HG03064 (cell line): ENCODE measurements around the gene RNU1-3.
"Not testable (repeated sequence)": the region's sequence is repeated elsewhere in the genome, so short reads cannot be mapped to it uniquely, and the experiment has no call there.

Source experiments
- ATAC-seq: cut with Tn5 transposase; IDR thresholded peaks from one replicate; pipeline ENCODE4 v1.9.1; 2021; ENCODE audit warnings: low read depth; ENCODE audit not compliant: unreplicated experiment

Gene RNU1-3

DNA sequence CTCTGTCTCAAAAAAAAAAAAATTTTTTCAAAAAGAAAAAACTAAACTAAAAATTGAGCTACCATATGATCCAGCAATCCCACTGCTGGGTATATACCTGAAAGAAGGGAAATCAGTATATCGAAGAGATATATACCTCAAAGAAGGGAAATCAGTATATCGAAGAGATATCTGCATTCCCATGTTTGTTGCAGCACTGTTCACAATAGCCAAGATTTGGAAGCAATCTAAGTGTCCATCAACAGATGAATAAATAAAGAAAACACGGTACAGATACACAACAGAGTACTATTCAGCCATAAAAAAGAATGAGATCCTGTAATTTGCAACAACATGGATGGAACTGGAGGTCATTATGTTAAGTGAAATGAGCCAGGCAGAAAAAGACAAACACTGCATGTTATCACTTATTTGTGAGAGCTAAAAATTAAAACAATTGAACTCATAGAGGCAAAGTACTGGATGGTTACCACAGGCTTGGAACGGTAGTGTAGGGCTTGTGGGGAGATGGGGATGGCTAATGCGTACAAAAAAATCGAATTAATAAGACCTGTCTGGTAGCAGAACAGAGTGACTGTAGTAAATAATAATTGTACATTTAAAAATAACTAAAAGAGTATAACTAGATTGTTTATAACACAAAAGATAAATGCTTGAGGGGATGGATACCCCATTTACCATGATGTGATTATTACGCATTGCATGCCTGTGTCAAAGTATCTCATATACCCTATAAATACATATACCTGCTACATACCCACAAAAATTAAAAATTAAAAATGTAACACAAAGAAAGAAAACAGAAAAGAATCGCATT is 25.4 kb downstream of the RNU1-3 start:
- not testable (repeated sequence) for ATAC-seq

DNA sequence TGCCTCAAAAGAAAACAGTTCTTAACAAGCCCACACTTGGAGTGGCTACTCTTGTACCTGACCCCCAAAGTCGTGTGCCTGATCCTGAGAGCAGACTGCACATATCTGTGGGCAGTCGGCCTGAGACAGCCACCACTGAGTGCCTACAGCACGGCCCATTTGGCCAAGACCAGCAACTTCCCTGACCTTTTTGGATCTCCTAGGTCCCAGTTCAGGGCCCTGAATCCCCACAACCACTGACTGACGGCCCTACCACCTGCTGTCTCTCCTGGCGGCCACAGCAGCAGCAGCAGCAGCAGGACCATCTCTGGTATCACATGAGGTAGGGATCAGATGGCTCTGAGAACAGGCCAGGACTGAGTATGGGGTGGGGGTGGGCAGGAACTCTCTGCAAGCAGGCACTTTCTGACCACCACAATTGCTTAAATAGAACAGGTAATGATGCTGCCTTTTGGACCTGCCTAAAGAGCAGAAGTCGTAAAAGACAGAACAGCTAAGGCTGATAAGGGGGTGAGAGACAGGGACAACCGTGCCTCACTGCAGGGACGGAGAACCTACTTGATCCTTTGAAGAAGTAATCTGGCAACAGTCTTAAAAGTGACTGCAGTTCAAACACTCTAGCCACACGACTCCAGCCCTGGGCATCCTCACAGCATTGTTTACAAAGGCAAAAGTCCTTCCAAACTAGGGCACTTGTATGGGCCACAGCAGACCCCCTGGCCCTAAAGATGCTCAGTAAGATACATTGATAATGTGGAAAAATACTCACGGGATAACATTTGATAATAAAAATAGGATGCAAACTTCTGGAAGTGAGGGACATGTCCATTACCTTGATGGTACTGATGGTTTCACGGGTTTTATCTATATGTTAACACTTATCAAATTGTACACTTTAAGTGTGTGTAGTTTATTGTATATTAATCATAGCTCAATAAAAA is 27.4 kb downstream of the RNU1-3 start:
- not testable (repeated sequence) for ATAC-seq

DNA sequence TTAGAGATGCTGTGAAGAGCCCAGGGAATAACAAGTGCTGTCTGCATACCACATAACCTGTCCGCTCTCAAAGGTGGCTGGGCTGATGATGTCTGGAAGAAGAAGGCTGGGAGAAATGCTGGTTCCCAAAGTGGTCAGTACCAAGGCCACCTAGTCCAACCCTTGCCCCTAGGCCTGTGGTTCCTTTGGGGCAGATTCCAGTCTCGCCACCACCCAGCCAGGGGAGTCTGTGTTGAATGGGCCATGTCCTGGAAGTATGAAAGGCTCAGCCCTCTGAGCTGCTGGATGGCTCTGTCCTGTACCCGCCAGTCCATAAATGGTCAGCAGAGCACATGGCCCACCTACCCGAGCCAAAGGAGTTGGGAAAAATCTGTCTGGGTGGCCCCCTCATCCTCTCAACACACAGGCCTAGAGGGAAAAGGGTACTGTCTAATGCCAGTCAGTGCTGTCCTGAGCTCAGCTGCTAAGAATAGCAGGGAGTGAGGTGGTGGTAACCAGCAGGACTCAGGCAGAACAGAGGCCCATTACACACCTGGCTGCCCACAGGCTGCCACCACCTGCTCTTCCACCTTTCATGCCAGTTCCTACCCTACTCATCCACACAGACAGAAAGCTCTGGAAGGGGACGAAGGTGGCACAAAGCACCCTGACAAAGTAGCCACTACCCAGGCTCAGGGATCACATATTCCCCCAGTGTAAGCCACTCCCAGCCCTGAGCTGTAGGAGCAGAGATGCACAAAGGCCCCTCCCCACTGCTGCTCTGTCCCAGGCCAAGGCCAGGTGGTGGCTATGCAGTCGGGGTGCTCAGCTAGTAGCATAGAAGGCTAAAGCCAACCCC is 28.6 kb downstream of the RNU1-3 start:
- not testable (repeated sequence) for ATAC-seq

DNA sequence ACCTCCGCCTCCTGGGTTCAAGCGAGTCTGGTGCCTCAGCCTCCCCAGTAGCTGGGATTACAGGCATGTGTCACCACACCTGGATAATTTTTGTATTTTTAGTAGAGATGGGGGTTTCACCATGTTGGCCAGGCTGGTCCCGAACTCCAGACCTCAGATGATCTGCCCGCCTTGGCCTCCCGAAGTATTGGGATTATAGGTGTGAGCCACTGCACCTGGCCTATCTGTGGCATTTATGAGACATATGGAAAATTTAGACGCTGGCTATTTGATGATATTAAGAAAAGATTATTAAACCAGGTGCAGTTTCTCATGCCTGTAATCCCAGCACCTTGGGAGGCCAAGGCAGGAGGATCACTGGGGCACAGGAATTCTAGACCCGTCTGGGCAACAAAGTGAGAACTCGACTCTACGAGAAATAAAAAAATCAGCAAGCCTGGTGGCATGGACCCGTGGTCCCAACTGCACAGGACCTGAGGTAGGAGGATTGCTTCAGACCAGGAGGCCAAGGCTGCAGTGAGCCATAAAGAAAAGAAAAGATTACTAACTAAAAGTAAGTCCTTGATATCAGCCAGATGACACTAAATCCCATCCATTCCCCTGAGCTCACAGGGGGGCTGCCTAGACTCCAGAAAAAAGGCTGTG is 30.1 kb downstream of the RNU1-3 start:
- not testable (repeated sequence) for ATAC-seq

DNA sequence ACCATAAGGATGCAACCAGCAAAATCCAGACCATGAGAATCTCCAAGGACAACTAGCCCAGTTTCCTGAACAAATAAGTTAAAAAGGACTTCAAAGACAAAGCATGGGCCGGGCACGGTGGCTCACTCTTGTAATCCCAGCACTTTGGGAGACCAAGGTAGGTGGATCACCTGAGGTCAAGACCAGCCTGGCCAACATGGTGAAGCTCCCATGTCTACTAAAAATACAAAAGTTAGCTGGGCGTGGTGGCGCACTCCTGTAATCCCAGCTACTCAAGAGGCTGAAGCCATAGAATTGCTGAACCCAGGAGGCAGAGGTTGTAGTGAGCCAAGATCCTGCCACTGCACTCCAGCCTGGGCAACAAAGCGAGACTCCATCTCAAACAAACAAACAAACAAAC is 30.8 kb downstream of the RNU1-3 start:
- ATAC-seq = not testable (repeated sequence)

DNA sequence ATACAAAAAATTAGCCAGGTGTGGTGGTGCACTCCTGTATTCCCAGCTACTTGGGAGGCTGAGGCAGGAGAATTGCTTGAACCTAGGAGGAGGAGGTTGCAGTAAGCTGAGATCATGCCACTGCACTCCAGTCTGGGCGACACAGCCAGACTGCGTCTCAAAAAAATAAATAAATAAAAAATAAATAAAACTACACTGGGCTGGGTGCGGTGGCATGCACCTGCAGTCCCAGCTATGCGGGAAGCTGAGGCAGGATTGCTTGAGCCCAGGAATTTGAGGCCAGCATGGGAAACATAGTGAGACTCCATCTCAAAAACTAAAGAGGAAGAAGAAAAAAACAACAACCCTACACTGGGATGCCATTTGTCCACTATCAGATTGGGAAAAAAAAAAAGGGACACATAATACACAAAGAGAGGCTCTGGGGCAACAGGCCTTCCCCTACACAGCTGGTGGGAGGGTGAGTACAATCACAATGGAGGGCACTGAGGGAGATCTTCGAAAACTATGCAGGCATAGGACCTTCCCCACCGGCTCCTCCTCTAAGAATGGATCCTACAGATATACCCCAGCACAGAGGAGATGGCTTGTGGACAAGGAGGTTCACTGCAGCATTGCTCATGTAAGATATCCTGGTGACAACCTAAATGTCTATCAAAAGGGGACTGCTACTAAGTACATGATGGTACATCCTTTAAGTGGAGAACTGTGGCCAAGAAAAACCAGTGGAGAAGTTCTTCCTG is 33.0 kb downstream of the RNU1-3 start:
- ATAC-seq = not testable (repeated sequence)

DNA sequence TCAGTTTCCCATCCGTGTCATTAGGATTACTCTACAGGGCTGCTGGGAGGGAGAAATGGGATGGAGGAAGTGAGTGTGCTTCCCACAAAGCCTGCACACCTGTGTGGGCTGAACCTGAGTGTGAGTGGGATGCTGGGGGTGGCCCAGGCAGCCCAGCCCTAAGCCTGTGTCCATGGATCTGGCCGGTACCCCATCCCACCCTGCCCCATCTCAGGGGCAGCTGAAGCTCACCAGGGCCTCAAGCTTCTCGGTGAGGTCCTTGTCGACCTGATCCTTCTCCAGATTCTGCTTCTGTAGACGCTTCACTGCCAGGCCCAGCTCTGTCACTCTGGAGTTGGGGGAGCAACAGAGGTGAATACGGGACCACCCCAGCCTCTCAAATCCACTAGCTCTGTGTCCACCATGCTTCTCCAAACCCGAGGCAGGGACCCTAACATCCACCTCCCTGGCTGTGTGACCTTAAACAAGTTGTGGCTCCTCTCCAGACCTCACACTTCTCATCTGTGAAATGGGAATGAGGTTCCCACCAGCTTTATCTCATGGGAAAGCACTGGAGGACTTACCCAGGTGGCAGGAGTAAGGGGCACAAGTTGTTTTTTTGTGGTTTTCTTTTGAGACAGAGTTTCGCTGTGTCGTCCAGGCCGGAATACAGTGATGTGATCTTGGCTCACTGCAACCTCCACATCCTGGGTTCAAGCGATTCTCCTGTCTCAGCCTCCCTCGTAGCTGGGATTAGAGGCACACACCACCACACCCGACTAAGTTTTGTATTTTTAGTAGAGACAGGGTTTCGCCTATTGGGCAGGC is 34.5 kb downstream of the RNU1-3 start:
- not testable (repeated sequence) for ATAC-seq

DNA sequence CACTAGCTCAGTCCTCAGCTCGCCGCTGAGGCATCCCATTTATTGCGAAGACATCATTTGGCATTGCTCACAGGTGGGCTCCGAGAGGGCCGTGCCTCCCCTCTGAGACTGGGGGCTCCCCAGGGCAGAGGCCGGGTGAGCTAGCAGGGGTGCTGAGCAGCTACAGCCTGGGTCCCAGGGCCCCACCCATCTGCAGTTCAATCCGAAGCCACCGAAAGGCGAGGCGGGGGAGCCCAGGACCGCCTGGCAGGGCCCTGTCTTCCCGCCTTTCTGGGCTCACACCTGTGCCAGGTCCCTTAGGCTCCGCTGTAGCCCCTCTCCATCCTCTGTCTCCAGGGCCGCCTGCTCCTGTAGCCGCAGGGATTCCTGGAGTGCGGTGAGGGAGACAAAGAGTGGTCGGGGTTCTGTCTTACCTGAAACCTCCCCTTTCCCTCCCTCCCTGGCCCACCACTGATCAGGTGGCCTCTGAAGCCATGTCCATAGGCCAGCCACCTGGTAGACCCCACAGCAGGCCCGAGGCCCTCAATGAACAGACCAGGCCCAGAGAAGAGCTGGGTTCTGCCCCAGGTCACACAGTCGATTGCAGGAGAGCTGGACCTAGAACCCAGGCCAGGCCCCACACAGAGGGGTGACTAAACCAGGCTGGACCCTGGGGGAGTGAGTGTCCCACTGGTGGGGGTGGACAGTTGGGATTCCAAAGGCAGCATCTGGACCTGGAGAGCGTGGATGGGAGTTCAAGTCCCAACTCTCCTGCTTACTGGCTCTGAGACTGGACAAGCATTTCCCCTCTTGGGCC is 35.3 kb downstream of the RNU1-3 start:
- no peak for ATAC-seq

DNA sequence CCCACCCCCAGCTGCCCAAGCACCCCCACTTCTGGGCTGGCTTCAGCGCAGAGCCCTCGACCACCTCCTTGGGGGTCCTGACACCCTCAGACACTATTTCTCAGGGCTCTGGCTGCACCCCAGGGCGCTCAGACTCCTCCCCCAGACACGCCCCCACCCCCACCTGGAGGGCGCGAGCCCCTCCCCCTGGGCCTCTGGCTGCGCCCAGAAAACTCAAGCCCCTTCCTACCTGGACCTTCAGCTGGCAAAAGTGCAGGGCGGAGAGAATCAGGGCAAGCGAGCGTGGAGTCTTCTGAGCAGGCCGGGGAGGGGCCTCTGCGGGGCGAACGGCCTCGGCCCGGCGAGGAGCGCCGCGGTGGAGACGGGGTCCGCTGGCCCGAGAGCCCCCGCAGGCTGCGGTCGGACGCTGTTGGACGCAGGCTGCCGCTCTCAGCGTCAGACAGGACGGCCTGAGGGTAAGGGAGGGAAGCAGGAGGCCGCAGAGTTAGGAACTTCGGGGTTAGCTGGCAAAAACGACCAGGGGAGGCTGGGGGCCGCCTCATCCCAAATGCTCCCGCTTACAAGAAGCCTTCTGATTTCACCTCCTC is 36.0 kb downstream of the RNU1-3 start:
- no peak for ATAC-seq

DNA sequence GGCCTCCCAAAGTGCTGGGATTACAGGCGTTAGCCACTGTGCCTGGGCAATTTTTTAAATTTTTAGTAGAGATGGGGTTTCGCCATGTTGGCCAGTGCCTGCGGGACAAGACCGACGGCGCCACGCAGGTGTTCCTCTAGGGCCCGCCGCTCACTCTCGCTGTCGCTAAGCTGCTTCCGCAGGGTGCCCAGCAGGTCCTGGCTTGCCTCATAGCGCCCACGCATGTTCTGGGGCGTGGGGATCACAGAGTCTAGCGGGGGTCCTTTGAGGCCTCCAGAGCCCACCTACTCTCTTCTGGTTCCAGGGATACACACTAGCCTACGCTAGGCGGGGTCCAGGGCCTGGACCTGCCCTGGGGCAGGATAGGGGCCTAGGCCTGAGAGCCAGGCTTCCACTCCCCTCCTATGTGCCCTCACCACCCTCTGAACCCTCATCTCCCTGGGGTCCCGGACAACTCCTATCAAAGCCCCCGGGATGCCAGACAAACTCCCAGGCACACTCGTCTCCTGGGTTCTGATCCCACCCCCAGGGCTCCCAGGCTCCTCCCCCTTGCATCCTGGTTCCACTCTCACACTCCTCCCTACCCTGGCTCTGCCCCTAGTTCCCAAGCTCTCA is 36.7 kb downstream of the RNU1-3 start:
- not testable (repeated sequence) for ATAC-seq

DNA sequence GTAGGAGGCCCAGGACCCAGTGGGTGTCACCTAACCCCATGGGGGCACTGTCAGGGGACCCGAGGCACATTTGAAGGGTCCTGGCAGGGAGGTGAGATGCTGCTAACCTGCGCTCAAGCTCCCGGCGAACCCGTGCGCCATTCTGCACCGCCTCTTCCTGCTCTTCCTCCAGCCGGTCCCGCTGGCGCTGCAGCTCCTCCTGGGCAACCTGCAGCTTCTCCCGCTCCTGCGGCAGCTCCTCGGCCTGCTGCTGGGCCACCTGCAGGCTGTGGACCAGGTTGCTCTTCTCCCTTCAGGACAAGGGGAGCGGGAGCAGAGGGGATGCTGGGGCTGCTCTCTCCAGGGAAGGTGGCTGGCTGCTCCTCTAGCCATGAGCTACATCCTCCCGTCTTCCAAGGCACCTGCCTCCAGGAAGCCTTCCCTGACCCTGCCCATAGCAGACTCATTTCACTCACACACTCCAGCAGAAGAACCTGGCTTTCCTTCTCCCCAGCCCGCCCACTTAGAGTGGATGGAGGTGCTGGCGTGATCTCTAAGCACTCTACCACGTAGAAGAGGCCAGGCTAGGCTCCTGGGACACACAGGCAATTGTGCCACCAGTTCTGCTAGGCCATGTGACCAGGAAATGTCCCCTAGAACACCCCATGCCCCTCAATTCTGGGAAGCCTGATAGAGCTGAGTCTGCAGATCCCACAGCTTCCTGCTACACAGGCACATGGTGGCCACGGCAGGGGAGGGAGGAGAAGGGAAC is 38.2 kb downstream of the RNU1-3 start:
- ATAC-seq = no peak

DNA sequence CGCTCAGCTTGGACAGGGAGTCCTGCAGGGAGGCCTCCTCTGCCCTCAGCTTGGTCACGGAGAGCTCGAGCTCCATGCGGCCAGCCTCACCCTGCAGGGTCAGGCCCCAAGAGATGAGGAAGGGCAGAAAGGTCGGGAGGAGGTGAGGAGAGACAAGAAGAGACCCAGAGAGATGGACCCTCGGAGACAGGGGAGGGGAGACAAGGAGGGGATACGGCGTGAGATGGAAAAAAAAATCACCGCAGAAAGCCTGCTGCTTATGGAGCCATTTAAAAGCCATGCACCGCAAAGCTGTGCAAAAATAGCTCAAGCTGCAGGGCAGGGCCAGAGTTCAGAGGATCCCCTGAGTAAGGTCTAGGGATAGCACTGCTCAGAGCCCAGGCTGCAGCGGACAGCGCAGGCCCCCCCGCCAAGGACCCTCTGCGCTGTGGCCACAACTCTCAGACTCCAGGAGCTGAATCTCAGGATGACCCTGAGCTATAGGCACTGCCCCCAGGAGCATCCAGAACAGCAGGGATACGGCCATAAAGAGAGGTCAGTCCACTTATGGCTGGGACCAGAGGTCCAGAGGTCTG is 40.3 kb downstream of the RNU1-3 start:
- ATAC-seq = not testable (repeated sequence)

DNA sequence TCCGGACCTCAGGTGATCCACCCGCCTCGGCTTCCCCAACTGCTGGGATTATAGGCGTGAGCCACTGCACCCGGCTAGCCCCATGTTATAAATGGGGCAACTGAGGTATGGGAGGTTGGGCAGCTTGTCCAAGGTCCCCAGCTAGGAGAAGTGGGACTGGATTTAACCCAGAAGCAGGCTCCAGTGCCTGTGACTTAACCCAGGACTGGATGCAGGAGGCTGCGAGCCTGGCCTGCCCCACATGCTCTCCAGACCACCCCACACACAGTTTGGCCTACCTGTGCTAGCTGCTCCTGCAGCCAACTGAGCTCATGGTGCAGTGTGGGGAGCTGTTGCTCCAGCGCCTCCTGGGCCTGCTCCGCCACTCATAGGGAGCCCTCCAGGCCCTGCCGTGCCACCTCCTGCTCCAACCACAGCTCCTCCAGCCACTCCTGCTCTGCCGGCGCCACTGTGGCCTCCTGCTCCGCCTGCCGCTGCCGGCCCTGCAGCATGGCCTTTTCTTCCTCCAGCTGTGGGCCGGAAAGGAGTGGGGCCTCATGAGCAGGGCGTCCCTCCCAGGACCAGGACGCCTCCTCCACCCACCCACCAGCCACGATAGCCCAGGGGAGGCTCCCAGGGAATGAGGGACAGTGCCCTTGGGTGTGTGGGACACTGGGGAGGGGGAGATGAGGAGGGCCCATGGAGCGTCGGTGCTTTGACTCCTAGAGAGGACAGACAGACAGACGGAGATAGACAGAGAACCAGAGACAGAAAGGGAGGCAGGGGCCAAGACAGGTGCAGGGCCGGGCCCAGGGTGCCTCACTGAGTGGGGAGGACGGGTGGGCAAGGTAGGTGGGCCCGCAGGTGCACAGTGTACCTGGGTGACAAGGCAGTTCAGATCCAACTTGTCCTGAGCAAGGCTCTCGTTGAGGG is 41.0 kb downstream of the RNU1-3 start:
- ATAC-seq = no peak

DNA sequence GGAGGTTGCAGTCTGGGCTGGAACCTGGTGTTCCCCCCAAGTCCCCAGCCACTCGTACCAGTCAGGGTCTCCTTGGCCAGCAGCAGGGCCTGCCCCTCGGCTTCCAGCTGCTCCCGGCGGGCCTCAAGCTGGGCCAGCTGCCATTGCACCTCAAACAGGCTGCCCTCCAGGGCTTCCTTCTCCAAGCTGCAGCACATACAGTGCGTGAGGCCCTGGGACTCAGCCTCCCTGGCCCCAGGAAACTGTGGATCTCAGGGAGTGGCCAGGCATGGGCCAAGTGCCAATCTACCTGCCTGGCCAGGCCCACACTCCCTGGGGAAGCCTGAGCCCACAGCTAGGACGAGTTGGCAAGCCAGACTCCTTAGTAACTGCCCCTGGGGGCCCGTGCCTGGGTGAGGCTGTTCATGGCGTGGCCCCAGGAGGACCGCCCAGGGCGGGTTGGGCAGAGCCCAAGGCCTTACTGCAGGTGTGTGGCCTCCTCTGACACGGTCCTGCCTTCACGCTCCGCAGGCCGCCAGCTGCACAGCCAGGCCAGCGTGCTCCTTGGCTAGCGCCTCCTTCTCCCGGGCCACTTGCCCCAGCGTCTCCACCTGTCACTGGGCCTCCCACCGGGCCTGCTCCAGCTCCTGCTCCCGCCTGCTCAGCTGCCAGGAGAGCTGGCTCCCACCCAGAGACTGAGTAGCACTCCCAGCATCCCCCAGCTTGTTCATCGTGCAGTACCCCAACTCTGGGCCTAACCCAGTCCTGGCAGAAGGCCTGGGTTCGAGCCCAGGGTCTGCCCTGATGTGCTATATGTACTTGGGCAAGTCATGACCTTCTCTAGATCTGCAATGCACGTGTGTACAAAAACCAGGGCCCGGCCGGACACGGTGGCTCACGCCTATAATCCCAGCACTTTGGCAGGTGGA is 42.7 kb downstream of the RNU1-3 start:
- not testable (repeated sequence) for ATAC-seq
